SK-N-SH (cell line): Measurements from ENCODE around the gene DSTN. TPM values are rescaled to one million over a fixed set of nuclear protein-coding genes. Genes with fewer than 3 reads are reported as not detected.

Experiments used
- CTCF ChIA-PET: fragments of 300-600, 350-600 bp; formaldehyde crosslinking; extraction: SDS; loops from one replicate; lab custom pipeline; 2021; lab: Yijun Ruan, JAX
- POLR2A ChIA-PET: fragments of 350-600 bp; sonication (Branson Sonifier 250); formaldehyde crosslinking; extraction: SDS; loops from one replicate; lab custom pipeline; 2020; ENCODE audit warnings: antibody characterized with exemption, inconsistent platforms; lab: Yijun Ruan, JAX
- DNase-seq: peaks from one replicate; pipeline ENCODE4 v3.0.0; 2012
- H2AFZ ChIP-seq: fragments of 200-600 bp; sonication (generic); 2 replicates; pipeline ENCODE4 v1.8.1; 2016; ENCODE audit warnings: antibody characterized with exemption, mild to moderate bottlenecking, low read depth
- H3F3A ChIP-seq: fragments of 200-600 bp; sonication (generic); replicated peaks from 2 replicates; pipeline ENCODE3; 2016; ENCODE audit warnings: antibody characterized with exemption, mild to moderate bottlenecking; ENCODE audit not compliant: insufficient read depth
- H3K27ac ChIP-seq, 2 experiments: fragments of 200-500 bp in 1 of 2; fragments of 200-600 bp in 1 of 2; sonication (Bioruptor generic) in 1 of 2; sonication (generic), shearing (Covaris generic) in 1 of 2; 2 replicates each; pipeline versions ENCODE4 v1.5.1 to v1.6.1; 2014 to 2016; ENCODE audit warnings: low read depth in 2 of 2, inconsistent platforms in 1 of 2, low read length in 1 of 2, mild to moderate bottlenecking in 1 of 2, mixed read lengths in 1 of 2
- H3K27me3 ChIP-seq: fragments of 200-600 bp; sonication (generic), shearing (Covaris generic); 2 replicates; pipeline ENCODE4 v1.6.1; 2016; ENCODE audit warnings: mixed run types; ENCODE audit not compliant: insufficient read depth
- H3K36me3 ChIP-seq, 2 experiments: fragments of 200-500 bp in 1 of 2; fragments of 200-600 bp in 1 of 2; sonication (Bioruptor generic) in 1 of 2; sonication (generic) in 1 of 2; replicated peaks in 1 of 2; 2 replicates each; pipeline versions ENCODE3 to v1.5.1; 2014 to 2016; ENCODE audit warnings: low read length in 1 of 2, mild to moderate bottlenecking in 1 of 2; ENCODE audit not compliant: insufficient read depth in 2 of 2, control insufficient read depth in 1 of 2
- H3K4me1 ChIP-seq, 2 experiments: fragments of 200-500 bp in 1 of 2; fragments of 200-600 bp in 1 of 2; sonication (Bioruptor generic) in 1 of 2; sonication (generic), shearing (Covaris generic) in 1 of 2; 2 replicates each; pipeline versions ENCODE4 v1.5.1 to v1.6.1; 2014 to 2016; ENCODE audit warnings: low read depth in 1 of 2, low read length in 1 of 2, mixed run types in 1 of 2; ENCODE audit not compliant: insufficient read depth in 2 of 2, control insufficient read depth in 1 of 2
- H3K4me2 ChIP-seq: fragments of 200-600 bp; sonication (generic), shearing (Covaris generic); 2 replicates; pipeline ENCODE4 v1.6.1; 2017; ENCODE audit warnings: mixed run types
- H3K4me3 ChIP-seq, 2 experiments: fragments of 200-500 bp in 1 of 2; fragments of 200-600 bp in 1 of 2; sonication (Bioruptor generic) in 1 of 2; sonication (generic), shearing (Covaris generic) in 1 of 2; 2 replicates each; pipeline versions ENCODE4 v1.5.1 to v1.8.1; 2014 to 2016; ENCODE audit warnings: low read depth in 2 of 2, inconsistent platforms in 1 of 2, low read length in 1 of 2, mild to moderate bottlenecking in 1 of 2, mixed read lengths in 1 of 2, moderate library complexity in 1 of 2
- H3K79me2 ChIP-seq: fragments of 200-600 bp; sonication (generic); 2 replicates; pipeline ENCODE4 v1.8.1; 2017; ENCODE audit warnings: mild to moderate bottlenecking; ENCODE audit not compliant: insufficient read depth
- H3K9ac ChIP-seq: fragments of 200-600 bp; sonication (generic); 2 replicates; pipeline ENCODE4 v1.6.1; 2017; ENCODE audit warnings: mixed run types
- H3K9me2 ChIP-seq: fragments of 200-600 bp; sonication (generic); 2 replicates; pipeline ENCODE4 v1.6.1; 2017; ENCODE audit warnings: mixed run types
- H3K9me3 ChIP-seq: fragments of 200-600 bp; sonication (generic); 2 replicates; pipeline ENCODE4 v1.6.1; 2017; ENCODE audit warnings: mixed run types, mild to moderate bottlenecking, moderate library complexity
- H4K20me1 ChIP-seq: fragments of 200-600 bp; sonication (generic); 2 replicates; pipeline ENCODE4 v1.6.1; 2017; ENCODE audit warnings: mild to moderate bottlenecking, mixed run types; ENCODE audit not compliant: insufficient read depth
- CHD2 ChIP-seq: fragments of 150-350 bp; IDR thresholded peaks from 2 replicates; pipeline ENCODE4 v1.6.1; 2018; ENCODE audit warnings: low read length; ENCODE audit not compliant: partially characterized antibody
- EZH2phosphoT487 ChIP-seq: fragments of 200-600 bp; sonication (generic); IDR thresholded peaks from 2 replicates; pipeline ENCODE4 v1.6.1; 2017; ENCODE audit warnings: low read depth, mixed run types, mild to moderate bottlenecking, antibody characterized with exemption, moderate library complexity, borderline replicate concordance
- FOSL2 ChIP-seq: IDR thresholded peaks from 2 replicates; pipeline ENCODE4 v1.4.0; 2012; ENCODE audit warnings: low read depth, mild to moderate bottlenecking, moderate library complexity, borderline replicate concordance
- FOXJ3 ChIP-seq: sonication (generic); formaldehyde crosslinking; IDR thresholded peaks from 2 replicates; pipeline ENCODE4 v1.5.1; 2020; ENCODE audit warnings: mild to moderate bottlenecking, missing genetic modification reagents
- GABPA ChIP-seq: IDR thresholded peaks from 2 replicates; pipeline ENCODE4 v1.4.0; 2012; ENCODE audit warnings: low read depth, mild to moderate bottlenecking
- GATA2 ChIP-seq: sonication (generic); formaldehyde crosslinking; IDR thresholded peaks from 2 replicates; pipeline ENCODE4 v1.5.0; 2020; ENCODE audit warnings: mild to moderate bottlenecking, missing genetic modification reagents
- IRF3 ChIP-seq: fragments of 150-350 bp; IDR thresholded peaks from 2 replicates; pipeline ENCODE4 v1.6.1; 2016; ENCODE audit warnings: mild to moderate bottlenecking, low read depth, low read length
- MXI1 ChIP-seq: IDR thresholded peaks from 2 replicates; pipeline ENCODE4 v1.6.1; 2012; ENCODE audit warnings: mild to moderate bottlenecking, low read depth, low read length, improper control_type of control experiment
- NFIC ChIP-seq: IDR thresholded peaks from 2 replicates; pipeline ENCODE4 v1.4.0; 2012; ENCODE audit warnings: borderline replicate concordance
- NRF1 ChIP-seq: IDR thresholded peaks from 2 replicates; pipeline ENCODE4 v1.6.1; 2012; ENCODE audit warnings: low read depth, mild to moderate bottlenecking, low read length
- POLR2AphosphoS5 ChIP-seq: IDR thresholded peaks from 2 replicates; pipeline ENCODE4 v1.6.1; 2012; ENCODE audit warnings: low read depth, low read length
- RCOR1 ChIP-seq: fragments of 150-350 bp; IDR thresholded peaks from 2 replicates; pipeline ENCODE4 v1.6.1; 2017; ENCODE audit warnings: antibody characterized with exemption, low read length
- SIN3A ChIP-seq: IDR thresholded peaks from 2 replicates; pipeline ENCODE4 v1.6.1; 2012; ENCODE audit warnings: low read depth, mild to moderate bottlenecking, low read length, moderate library complexity, borderline replicate concordance
- SMC3 ChIP-seq: IDR thresholded peaks from 2 replicates; pipeline ENCODE4 v1.6.1; 2012; ENCODE audit warnings: low read depth, low read length, improper control_type of control experiment
- TEAD4 ChIP-seq: IDR thresholded peaks from 2 replicates; pipeline ENCODE4 v1.4.0; 2012; ENCODE audit warnings: mild to moderate bottlenecking, borderline replicate concordance; ENCODE audit not compliant: insufficient read depth
- USF1 ChIP-seq: IDR thresholded peaks from 2 replicates; pipeline ENCODE4 v1.4.0; 2012; ENCODE audit warnings: low read depth, borderline replicate concordance
- ZBTB33 ChIP-seq: IDR thresholded peaks from 2 replicates; pipeline ENCODE4 v1.4.0; 2012; ENCODE audit warnings: low read depth, borderline replicate concordance
- WGBS: methylation state at CpG from one replicate; pipeline ENCODE4 v1.1.6; 2017; ENCODE audit warnings: low lambda C conversion rate; 5-methylcytosine and 5-hydroxymethylcytosine counted together
- polyA plus RNA-seq, 3 experiments: library from polyadenylated mRNA; depleted of rRNA; stranded (reverse); fragments of >200 nt; gene quantifications; 2 replicates each; pipeline ENCODE4 v1.2.3, GENCODE V29; 2012
- TF ChIP-seq, protein P1 (sequence below): IDR thresholded peaks from 2 replicates; pipeline ENCODE4 v1.4.0; 2012; ENCODE audit warnings: low read depth
- TF ChIP-seq, protein P2 (sequence below): IDR thresholded peaks from 2 replicates; pipeline ENCODE4; 2012

DSTN gene
- polyA plus RNA-seq, 1 of the 3 experiments (the other 2 are of a cell fraction): 167 TPM

- Histone ChIP-seq H4K20me1 (peaks cover 90% of the 10 kb centered on the region), H3K27ac (no peak overlapping the region)
- TF ChIP-seq FOSL2 (no peak), ZBTB33 (no peak), GABPA (no peak), NRF1 (no peak), NFIC (no peak), POLR2AphosphoS5 (no peak), SMC3 (no peak), FOXJ3 (CRISPR knock-in tag) (no peak), MXI1 (no peak), CHD2 (no peak)
- TF ChIP-seq, protein P1, sequence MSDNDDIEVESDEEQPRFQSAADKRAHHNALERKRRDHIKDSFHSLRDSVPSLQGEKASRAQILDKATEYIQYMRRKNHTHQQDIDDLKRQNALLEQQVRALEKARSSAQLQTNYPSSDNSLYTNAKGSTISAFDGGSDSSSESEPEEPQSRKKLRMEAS: no peak
- TF ChIP-seq, protein P2, sequence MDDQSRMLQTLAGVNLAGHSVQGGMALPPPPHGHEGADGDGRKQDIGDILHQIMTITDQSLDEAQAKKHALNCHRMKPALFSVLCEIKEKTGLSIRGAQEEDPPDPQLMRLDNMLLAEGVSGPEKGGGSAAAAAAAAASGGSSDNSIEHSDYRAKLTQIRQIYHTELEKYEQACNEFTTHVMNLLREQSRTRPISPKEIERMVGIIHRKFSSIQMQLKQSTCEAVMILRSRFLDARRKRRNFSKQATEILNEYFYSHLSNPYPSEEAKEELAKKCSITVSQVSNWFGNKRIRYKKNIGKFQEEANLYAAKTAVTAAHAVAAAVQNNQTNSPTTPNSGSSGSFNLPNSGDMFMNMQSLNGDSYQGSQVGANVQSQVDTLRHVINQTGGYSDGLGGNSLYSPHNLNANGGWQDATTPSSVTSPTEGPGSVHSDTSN: no peak
- TF ChIP-seq, all 33 proteins: peak for 0
- no peak for DNase-seq
- Histone ChIP-seq H3K9me3 (no peaks in the 10 kb centered on the region), H3K27me3 (no peaks in the 10 kb centered on the region), H3F3A (peaks cover 10% of the 10 kb centered on the region), H3K4me1 (peaks cover 12 to 21% of the 10 kb centered on the region in 2 experiments; a peak in 2 of 4 replicates), H3K4me2 (no peak overlapping the region), H2AFZ (no peak overlapping the region), H3K9ac (no peak overlapping the region), H3K9me2 (no peaks in the 10 kb centered on the region), H3K36me3 (peaks cover 2 to 16% of the 10 kb centered on the region in 2 experiments), H3K79me2 (peaks cover 98% of the 10 kb centered on the region), H3K4me3 (no peak overlapping the region)
- ChIA-PET CTCF (interaction anchor here (0.8 to 1.5 kb wide), 3 partner anchors 31 to 288 kb away, joined by 3 to 4 read pairs (median 4); partner anchors contain the start of gene RRBP1), POLR2A (interaction anchor here (0.6 kb wide), 2 partner anchors 8 to 344 kb away, joined by 4 read pairs; no protein-coding TSS in a partner anchor)
- 81% methylated on average over 11 of the region's 11 CpGs for WGBS
Measured at GRCh38 chr20:17651129-17651759, 81.4 kb downstream of the DSTN start.

GRCh38 chr20:17651760-17652388, 82.0 kb downstream of the DSTN start:
- no peak for DNase-seq
- H3K36me3 ChIP-seq: peaks cover 3 to 16% of the 10 kb centered on the region in 2 experiments
- CTCF ChIA-PET: interaction anchor here (0.5 to 1.6 kb wide), 4 partner anchors 10 to 147 kb away, joined by 3 to 4 read pairs (median 3); partner anchors contain the start of gene RRBP1
- TF ChIP-seq TEAD4 (no peak), GATA2 (CRISPR knock-in tag) (no peak), USF1 (no peak), IRF3 (no peak), EZH2phosphoT487 (no peak), SIN3A (no peak), SMC3 (no peak), RCOR1 (no peak), NFIC (no peak)
- H3F3A ChIP-seq: peaks cover 14% of the 10 kb centered on the region
- peaks cover 13 to 15% of the 10 kb centered on the region in 2 experiments; a peak in 2 of 4 replicates for H3K4me1 ChIP-seq
- no peaks in the 10 kb centered on the region for H3K9me3 ChIP-seq
- no peak overlapping the region for H3K4me3 ChIP-seq
- 93% methylated on average over 1 of the region's 2 CpGs for WGBS
- POLR2A ChIA-PET: interaction anchor here (0.6 kb wide), 1 partner anchor 9 kb away, joined by 4 read pairs; no protein-coding TSS in a partner anchor
- H3K79me2 ChIP-seq: peaks cover 97% of the 10 kb centered on the region
- no peak overlapping the region for H3K9ac ChIP-seq
- no peak overlapping the region for H3K27ac ChIP-seq
- no peak overlapping the region for H2AFZ ChIP-seq
- H3K27me3 ChIP-seq: no peaks in the 10 kb centered on the region
- H3K9me2 ChIP-seq: no peaks in the 10 kb centered on the region
- H4K20me1 ChIP-seq: peaks cover 84% of the 10 kb centered on the region
- H3K4me2 ChIP-seq: no peak overlapping the region
